GM19372 (cell line): ENCODE results near the gene LRRC51.
"Not testable (repeated sequence)": the region's sequence is repeated elsewhere in the genome, so short reads cannot be mapped to it uniquely, and the experiment has no call there.

Source experiments
- ATAC-seq: cut with Tn5 transposase; IDR thresholded peaks from one replicate; pipeline ENCODE4 v1.9.1; 2021; ENCODE audit warnings: mild to moderate bottlenecking, low read depth, moderate library complexity; ENCODE audit not compliant: unreplicated experiment

Gene LRRC51

DNA sequence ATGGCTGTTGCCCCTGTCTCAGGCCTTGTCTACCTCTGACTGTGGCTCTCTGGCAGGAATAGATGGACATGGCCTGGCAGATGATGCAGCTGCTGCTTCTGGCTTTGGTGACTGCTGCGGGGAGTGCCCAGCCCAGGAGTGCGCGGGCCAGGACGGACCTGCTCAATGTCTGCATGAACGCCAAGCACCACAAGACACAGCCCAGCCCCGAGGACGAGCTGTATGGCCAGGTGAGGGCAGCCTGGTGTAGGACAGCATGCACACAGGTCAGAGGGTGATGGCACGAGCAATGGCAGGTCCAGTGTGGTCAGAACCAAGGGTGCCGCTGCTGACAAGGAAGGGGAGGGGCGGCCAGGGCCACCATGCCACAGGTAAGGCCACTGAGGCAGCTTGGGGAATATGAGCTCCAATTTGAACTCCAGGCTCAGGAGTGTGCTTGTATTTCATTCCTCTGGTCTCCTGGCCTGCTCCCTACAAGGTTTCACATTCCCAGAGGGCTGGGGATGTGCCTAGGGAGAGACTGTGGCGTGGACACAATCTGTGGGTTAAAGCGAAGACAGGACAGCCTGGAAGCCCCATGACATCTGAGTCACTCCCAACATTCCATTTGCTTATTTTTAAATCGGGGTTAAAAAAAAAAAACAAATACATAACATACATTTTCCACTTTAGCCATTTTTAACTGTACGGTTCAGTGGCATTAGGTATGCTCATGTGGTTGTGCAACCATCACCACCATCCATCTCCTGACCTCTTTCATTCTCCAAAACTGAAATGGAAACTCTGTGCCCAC lies 55.4 kb downstream of the LRRC51 start:
- ATAC-seq: no peak

GRCh38 chr11:72136684-72137262 lies 56.1 kb downstream of the LRRC51 start:
- no peak for ATAC-seq

DNA sequence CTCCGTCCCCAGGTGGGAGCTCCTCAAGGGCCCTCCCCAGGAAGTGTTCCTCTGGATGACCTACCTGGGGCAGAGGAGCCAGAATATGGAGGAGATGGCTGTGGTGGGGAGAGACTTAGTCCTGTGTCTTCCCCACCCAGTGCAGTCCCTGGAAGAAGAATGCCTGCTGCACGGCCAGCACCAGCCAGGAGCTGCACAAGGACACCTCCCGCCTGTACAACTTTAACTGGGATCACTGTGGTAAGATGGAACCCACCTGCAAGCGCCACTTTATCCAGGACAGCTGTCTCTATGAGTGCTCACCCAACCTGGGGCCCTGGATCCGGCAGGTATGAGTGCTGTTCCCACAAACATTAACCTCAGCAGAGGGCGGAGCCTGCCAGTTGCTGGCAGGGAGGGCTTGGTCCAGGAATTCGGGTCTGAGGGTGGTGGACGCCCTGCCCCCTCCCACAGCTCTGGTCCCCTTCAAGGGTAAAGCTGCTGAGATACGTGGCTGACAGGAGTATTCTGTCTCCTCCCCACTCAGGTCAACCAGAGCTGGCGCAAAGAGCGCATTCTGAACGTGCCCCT lies 58.3 kb downstream of the LRRC51 start:
- no peak for ATAC-seq

- ATAC-seq: no peak
Observed at GRCh38 chr11:72139500-72139899, 58.9 kb downstream of the LRRC51 start.

- ATAC-seq: no peak
Observed at GRCh38 chr11:72140661-72141060, 60.0 kb downstream of the LRRC51 start.

GRCh38 chr11:72141066-72141465 lies 60.4 kb downstream of the LRRC51 start:
- no peak for ATAC-seq

- not testable (repeated sequence) for ATAC-seq
Observed at GRCh38 chr11:72142086-72142485, 61.4 kb downstream of the LRRC51 start.

GRCh38 chr11:72142543-72142942 lies 61.9 kb downstream of the LRRC51 start:
- not testable (repeated sequence) for ATAC-seq

DNA sequence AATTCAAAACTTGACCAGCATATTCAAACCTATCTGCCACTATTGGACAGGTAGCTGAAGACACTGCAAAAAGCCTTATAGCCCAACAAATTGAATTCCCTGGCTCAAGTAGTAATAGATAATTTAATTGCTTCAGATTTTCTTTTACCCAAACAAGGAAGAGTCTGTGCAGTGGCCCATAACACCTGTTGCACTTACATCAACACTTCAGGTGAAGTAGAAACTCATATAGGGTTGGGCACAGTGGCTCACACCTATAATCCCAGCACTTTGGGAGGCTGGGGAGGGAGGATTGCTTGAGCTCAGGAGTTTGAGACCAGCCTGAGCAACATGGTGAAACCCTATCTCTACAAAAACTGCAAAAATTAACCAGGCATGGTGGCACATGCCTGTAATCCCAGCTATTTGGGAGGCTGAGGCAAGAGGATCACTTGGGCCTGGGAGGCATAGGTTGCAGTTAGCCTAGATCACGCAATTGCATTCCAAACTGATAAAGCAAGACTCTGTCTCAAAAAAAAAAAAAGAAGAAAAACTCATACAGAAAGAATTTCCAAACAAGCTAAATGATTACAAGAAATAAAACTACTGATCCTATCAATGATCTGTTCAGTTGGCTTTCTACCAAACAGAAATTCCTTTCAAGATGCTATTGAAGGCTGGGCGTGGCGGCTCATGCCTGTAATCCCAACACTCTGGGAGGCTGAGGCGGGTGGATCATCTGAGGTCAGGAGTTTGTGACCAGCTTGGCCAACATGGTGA lies 64.3 kb downstream of the LRRC51 start:
- ATAC-seq: no peak
